Gastroesophageal sphincter (tissue), 4 donors: Measurements from ENCODE around the gene IPO9. TPM values are rescaled to one million over a fixed set of nuclear protein-coding genes. Genes with fewer than 3 reads are reported as not detected.

ENCODE experiments used
- ATAC-seq: fragments of 150-250 bp; one replicate; pipeline ENCODE4 v1.9.1; 2016; ENCODE audit warnings: mild to moderate bottlenecking, moderate library complexity
- H3K27ac ChIP-seq, 4 donors: fragments of 200-600 bp; sonication (generic) in 3 of 4; 1 replicate in 3 of 4; 2 replicates in 1 of 4; pipeline ENCODE4 v1.5.1; 2016 to 2019
- H3K27me3 ChIP-seq: fragments of 200-600 bp; sonication (generic); one replicate; pipeline ENCODE4 v1.5.1; 2019
- H3K36me3 ChIP-seq, 2 donors: fragments of 200-600 bp; sonication (generic); one replicate each; pipeline ENCODE4 v1.5.1; 2019; ENCODE audit warnings: control low read depth in 1 of 2
- H3K4me1 ChIP-seq, 3 donors: fragments of 200-600 bp; sonication (generic); 1 replicate in 2 of 3; 2 replicates in 1 of 3; pipeline ENCODE4 v1.5.1; 2016 to 2019; ENCODE audit warnings: control low read depth in 2 of 3
- H3K4me3 ChIP-seq, 2 donors: fragments of 200-600 bp; sonication (generic); one replicate each; pipeline ENCODE4 v1.5.1; 2019; ENCODE audit warnings: mild to moderate bottlenecking in 1 of 2, moderate library complexity in 1 of 2
- H3K9me3 ChIP-seq, 3 donors: fragments of 200-600 bp; sonication (generic); one replicate each; pipeline ENCODE4 v1.5.1; 2017 to 2019; ENCODE audit warnings: control low read depth in 2 of 3
- CTCF ChIP-seq, 4 experiments: fragments of 200-600 bp in 2 of 4; fragments of 450-650 bp in 2 of 4; sonication (generic) in 1 of 4; IDR thresholded peaks; one replicate each; pipeline ENCODE4 v1.5.1; 2017 to 2019; ENCODE audit warnings: antibody characterized with exemption in 4 of 4, mild to moderate bottlenecking in 2 of 4, moderate library complexity in 2 of 4
- EP300 ChIP-seq: sonication (generic); formaldehyde crosslinking; IDR thresholded peaks from one replicate; pipeline ENCODE4 v1.6.1; 2017; ENCODE audit warnings: antibody characterized with exemption, mild to moderate bottlenecking
- POLR2A ChIP-seq, 2 donors: fragments of 450-650 bp; IDR thresholded peaks; one replicate each; pipeline ENCODE4 v1.6.1; 2017; ENCODE audit warnings: antibody characterized with exemption in 2 of 2, mild to moderate bottlenecking in 2 of 2, moderate library complexity in 1 of 2
- POLR2AphosphoS5 ChIP-seq: sonication (generic); formaldehyde crosslinking; IDR thresholded peaks from one replicate; pipeline ENCODE4 v1.6.1; 2017; ENCODE audit warnings: antibody characterized with exemption
- WGBS, 2 donors: methylation state at CpG; one replicate each; pipeline ENCODE4 v1.1.5; 2018; ENCODE audit warnings: low coverage in 1 of 2; 5-methylcytosine and 5-hydroxymethylcytosine counted together
- total RNA-seq, 4 donors: library from RNA; depleted of rRNA; stranded (reverse); fragments of >200 nt; gene quantifications; one replicate each; pipeline ENCODE4 v1.1.0, GENCODE V29; 2016

The IPO9 gene
- total RNA-seq, 4 donors from 2014 or later, result 21.6 to 30.7 (median 26.5) TPM

- Histone ChIP-seq H3K4me1 (peaks cover 0 to 59% (median 23%) of the 10 kb centered on the region in 3 donors), H3K27ac (peak overlapping the region in 3 of 4 donors; percentile 24 to 41 (median 38)), H3K4me3 (no peak overlapping the region), H3K27me3 (no peaks in the 10 kb centered on the region), H3K9me3 (no peaks in the 10 kb centered on the region), H3K36me3 (no peaks in the 10 kb centered on the region)
- TF ChIP-seq POLR2AphosphoS5, result no peak
- no peak for TF ChIP-seq CTCF (IDR thresholded peaks at IDR 0.05)
- TF ChIP-seq POLR2A (IDR thresholded peaks at IDR 0.05), result no peak
- TF ChIP-seq EP300, result no peak
- no peak for ATAC-seq
- no CpG with 5 or more reads among the region's 1 CpG for WGBS, 2 donors
These were observed 55.5 kb downstream of the IPO9 start for GRCh38 chr1:201884425-201884824.

GRCh38 chr1:201885531-201886075, 56.6 kb downstream of the IPO9 start:
- Histone ChIP-seq H3K27ac (peak overlapping the region in 2 of 4 donors; percentile 4 to 18), H3K27me3 (no peaks in the 10 kb centered on the region), H3K4me3 (no peak overlapping the region), H3K4me1 (peaks cover 0 to 70% (median 30%) of the 10 kb centered on the region in 3 donors), H3K36me3 (no peaks in the 10 kb centered on the region), H3K9me3 (no peaks in the 10 kb centered on the region)
- TF ChIP-seq EP300, result no peak
- no peak for TF ChIP-seq POLR2AphosphoS5
- TF ChIP-seq POLR2A (IDR thresholded peaks at IDR 0.05), result no peak
- no peak for TF ChIP-seq CTCF (IDR thresholded peaks at IDR 0.05)
- no peak for ATAC-seq
- WGBS, 2 donors, result 85 to 90% methylated on average over 2 to 6 of the region's 6 CpGs

GRCh38 chr1:201886103-201886885, 57.3 kb downstream of the IPO9 start:
- Histone ChIP-seq H3K9me3 (no peaks in the 10 kb centered on the region), H3K27me3 (no peaks in the 10 kb centered on the region), H3K36me3 (no peaks in the 10 kb centered on the region), H3K4me3 (no peak overlapping the region), H3K4me1 (peaks cover 0 to 77% (median 30%) of the 10 kb centered on the region in 3 donors), H3K27ac (peak overlapping the region in 1 of 4 donors; percentile 18)
- WGBS, 2 donors, result 80 to 100% methylated on average over 3 to 7 of the region's 9 CpGs
- no peak for ATAC-seq
- TF ChIP-seq CTCF (IDR thresholded peaks at IDR 0.05), result no peak
- no peak for TF ChIP-seq EP300
- TF ChIP-seq POLR2A (IDR thresholded peaks at IDR 0.05), result no peak
- TF ChIP-seq POLR2AphosphoS5, result no peak

- H3K4me3 ChIP-seq, result no peak overlapping the region
- H3K27ac ChIP-seq, result peak overlapping the region in 3 of 4 donors; percentile 87 to 94 (median 91)
- no peaks in the 10 kb centered on the region for H3K36me3 ChIP-seq
- H3K4me1 ChIP-seq, result peaks cover 0 to 87% (median 30%) of the 10 kb centered on the region in 3 donors
- no peak for ATAC-seq
- no peaks in the 10 kb centered on the region for H3K27me3 ChIP-seq
- TF ChIP-seq EP300 (no peak), POLR2AphosphoS5 (peak; percentile 0)
- no peaks in the 10 kb centered on the region for H3K9me3 ChIP-seq
- 40 to 76% methylated on average over 1 to 4 of the region's 5 CpGs for WGBS, 2 donors
These were observed 58.3 kb downstream of the IPO9 start for GRCh38 chr1:201887116-201887866.

GRCh38 chr1:201888282-201889089, 59.5 kb downstream of the IPO9 start, which contains the start of gene SHISA4:
SHISA4 (plus strand) TSS chr1:201888898; CDS start chr1:201888995, 97 bp downstream.
- no peaks in the 10 kb centered on the region for H3K27me3 ChIP-seq

More at GRCh38 chr1:201888282-201889089, 59.5 kb downstream of the IPO9 start, which contains the start of gene SHISA4:
- H3K36me3 ChIP-seq, result no peaks in the 10 kb centered on the region
- peak within 1 kb of the TSS; percentile 54 to 94 (median 89) for H3K27ac ChIP-seq
- no CpG with 5 or more reads among the region's 49 CpGs for WGBS, 2 donors
- H3K9me3 ChIP-seq, result no peaks in the 10 kb centered on the region
- H3K4me1 ChIP-seq, result peaks cover 0 to 90% (median 26%) of the 10 kb centered on the region in 3 donors
- H3K4me3 ChIP-seq, result peak within 1 kb of the TSS; percentile 60 to 83
- TF ChIP-seq CTCF (IDR thresholded peaks at IDR 0.05) (peak in 1 of 4 experiments; percentile 4), POLR2A (IDR thresholded peaks at IDR 0.05) (peak; percentile 75 to 81), POLR2AphosphoS5 (peak; percentile 89), EP300 (no peak)
- peak; percentile 79 for ATAC-seq
